GM12864 (cell line): ENCODE results near the gene OSBPL10.
"Not testable (repeated sequence)": the region's sequence is repeated elsewhere in the genome, so short reads cannot be mapped to it uniquely, and the experiment has no call there.

Experiments
- DNase-seq: peaks from one replicate; pipeline ENCODE4 v3.0.0-alpha.2; 2011; ENCODE audit warnings: low read depth
- H3K4me3 ChIP-seq: 2 replicates; pipeline ENCODE4 v1.5.1; 2011; ENCODE audit warnings: mild to moderate bottlenecking, low read depth, low read length, control low read depth
- TF ChIP-seq, protein P1 (sequence below): IDR thresholded peaks from 2 replicates; pipeline ENCODE4 v1.5.1; 2011; ENCODE audit warnings: low read depth, mild to moderate bottlenecking, moderate library complexity, low read length, control low read depth, inconsistent platforms; ENCODE audit errors: missing control alignments

OSBPL10 gene

DNA sequence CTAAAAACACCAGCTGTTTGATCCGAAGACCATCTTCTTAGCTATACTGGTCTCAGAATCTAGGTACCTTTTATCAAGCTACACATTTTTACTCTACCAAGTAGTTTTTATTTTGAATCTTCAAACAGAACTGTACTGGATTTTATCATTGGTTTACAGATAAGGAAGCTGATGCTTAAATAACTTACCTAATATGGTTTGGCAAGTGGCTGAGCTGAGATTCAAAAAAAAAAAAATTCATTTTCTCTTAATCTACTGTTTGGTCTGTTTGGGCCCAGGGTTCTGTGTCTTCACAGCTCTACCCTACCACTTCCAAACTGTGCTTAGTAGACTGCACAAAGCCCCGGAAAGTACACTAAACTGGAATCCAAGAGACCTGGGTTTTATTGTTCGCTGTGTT, 36.2 kb upstream of the OSBPL10 start:
- DNase-seq, result no peak
- H3K4me3 ChIP-seq, result no peak overlapping the region
- TF ChIP-seq, protein P1, sequence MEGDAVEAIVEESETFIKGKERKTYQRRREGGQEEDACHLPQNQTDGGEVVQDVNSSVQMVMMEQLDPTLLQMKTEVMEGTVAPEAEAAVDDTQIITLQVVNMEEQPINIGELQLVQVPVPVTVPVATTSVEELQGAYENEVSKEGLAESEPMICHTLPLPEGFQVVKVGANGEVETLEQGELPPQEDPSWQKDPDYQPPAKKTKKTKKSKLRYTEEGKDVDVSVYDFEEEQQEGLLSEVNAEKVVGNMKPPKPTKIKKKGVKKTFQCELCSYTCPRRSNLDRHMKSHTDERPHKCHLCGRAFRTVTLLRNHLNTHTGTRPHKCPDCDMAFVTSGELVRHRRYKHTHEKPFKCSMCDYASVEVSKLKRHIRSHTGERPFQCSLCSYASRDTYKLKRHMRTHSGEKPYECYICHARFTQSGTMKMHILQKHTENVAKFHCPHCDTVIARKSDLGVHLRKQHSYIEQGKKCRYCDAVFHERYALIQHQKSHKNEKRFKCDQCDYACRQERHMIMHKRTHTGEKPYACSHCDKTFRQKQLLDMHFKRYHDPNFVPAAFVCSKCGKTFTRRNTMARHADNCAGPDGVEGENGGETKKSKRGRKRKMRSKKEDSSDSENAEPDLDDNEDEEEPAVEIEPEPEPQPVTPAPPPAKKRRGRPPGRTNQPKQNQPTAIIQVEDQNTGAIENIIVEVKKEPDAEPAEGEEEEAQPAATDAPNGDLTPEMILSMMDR, result no peak

- H3K4me3 ChIP-seq, DNase-seq: not testable (repeated sequence)
Observed at GRCh38 chr3:32015638-32016037, 34.6 kb upstream of the OSBPL10 start.

GRCh38 chr3:32010699-32011098, 29.6 kb upstream of the OSBPL10 start:
- not testable (repeated sequence) for DNase-seq, H3K4me3 ChIP-seq

DNA sequence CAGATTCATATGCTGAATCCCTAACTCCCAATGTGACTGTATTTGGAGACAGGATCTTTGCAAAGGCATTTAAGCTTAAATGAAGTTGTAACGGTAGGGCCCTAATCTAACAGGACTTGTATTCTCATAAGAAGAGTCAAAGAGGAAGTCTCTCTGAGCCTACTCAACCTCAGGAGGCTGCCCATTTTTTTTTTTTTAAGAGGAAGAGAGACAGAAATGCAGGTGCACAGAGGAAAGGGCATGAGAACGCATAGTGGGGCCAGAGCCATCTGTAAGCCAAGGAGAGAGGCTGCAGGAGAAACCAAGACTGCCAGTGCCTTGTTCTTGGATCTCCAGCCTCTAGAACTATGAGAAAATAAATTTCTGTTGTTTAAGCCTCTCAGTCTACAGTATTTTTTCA, 28.9 kb upstream of the OSBPL10 start:
- TF ChIP-seq, protein P1, result no peak
- no peak for DNase-seq
- H3K4me3 ChIP-seq, result no peak overlapping the region

DNA sequence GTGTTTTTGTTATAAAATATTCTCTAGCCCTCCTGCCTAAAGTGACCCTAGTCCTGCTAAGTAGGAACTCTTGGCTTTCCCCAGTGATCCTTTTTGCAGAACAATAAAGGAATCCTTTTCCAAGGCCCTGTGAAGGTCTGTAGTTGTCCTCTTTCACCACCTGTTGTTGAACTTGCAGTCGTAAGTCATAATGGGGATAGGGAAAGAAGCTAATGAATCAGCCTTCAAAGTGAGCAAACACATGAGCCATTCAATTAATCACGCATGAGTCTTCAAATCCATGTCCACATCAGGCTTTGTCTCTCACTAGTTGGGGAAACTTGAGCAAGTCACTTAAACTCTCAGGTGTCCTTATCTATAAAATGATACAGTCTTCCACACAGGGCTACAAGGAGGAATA, 28.0 kb upstream of the OSBPL10 start:
- no peak for DNase-seq
- H3K4me3 ChIP-seq, result no peak overlapping the region

GRCh38 chr3:32004113-32004765, 23.2 kb upstream of the OSBPL10 start:
- TF ChIP-seq, protein P1, result no peak
- DNase-seq, result no peak
- no peak overlapping the region for H3K4me3 ChIP-seq

More for the DNA sequence above, 28.0 kb upstream of the OSBPL10 start:
- TF ChIP-seq, protein P1, result no peak

GRCh38 chr3:32003380-32003779, 22.3 kb upstream of the OSBPL10 start:
- TF ChIP-seq, protein P1, result no peak
- no peak overlapping the region for H3K4me3 ChIP-seq
- no peak for DNase-seq

GRCh38 chr3:32002561-32003368, 21.7 kb upstream of the OSBPL10 start:
- no peak for DNase-seq
- TF ChIP-seq, protein P1, result no peak
- H3K4me3 ChIP-seq, result no peak overlapping the region
